ENCODE results near the gene MTG2. TPM values are rescaled to one million over a fixed set of nuclear protein-coding genes. Genes with fewer than 3 reads are reported as not detected.
A peak's percentile ranks its signal among the peaks of the same experiment; 100 is the strongest.

MTG2 gene
- total and polyA plus RNA-seq, 10 of the 15 experiments (the other 5 are each of a cell fraction or from before 2014, with no cell fraction given): 6.2 to 52.4 (median 34.3) TPM

GRCh38 chr20:62162765-62163484 lies 19.9 kb upstream of the MTG2 start:
- intact Hi-C loops (cut with micrococcal nuclease; ENCODE audit: unreplicated experiment): no loop called here
- in situ Hi-C loops (cut with MboI): no loop called here
- Histone ChIP-seq H3K27me3 (replicated peaks in 1 of 2; ENCODE audit: control insufficient read depth in 2 of 2, insufficient read depth in 2 of 2, low read length in 1 of 2) (no peaks in the 10 kb centered on the region), H3K4me2 (ENCODE audit: control insufficient read depth, insufficient read depth) (no peak overlapping the region), H3K4me3 (no peak overlapping the region), H2AFZ (ENCODE audit: control insufficient read depth, low read depth, low read length) (no peak overlapping the region), H3K9me3 (replicated peaks; ENCODE audit: control insufficient read depth, insufficient read depth, low read length) (no peaks in the 10 kb centered on the region), H4K20me1 (ENCODE audit: control insufficient read depth, insufficient read depth) (no peaks in the 10 kb centered on the region), H3K9ac (ENCODE audit: control insufficient read depth, insufficient read depth, low read length) (no peak overlapping the region), H3K79me2 (ENCODE audit: control insufficient read depth, insufficient read depth, low read length) (no peaks in the 10 kb centered on the region), H3K4me1 (ENCODE audit: control insufficient read depth, insufficient read depth, low read length) (peaks cover 9% of the 10 kb centered on the region), H3K27ac (ENCODE audit: control insufficient read depth, insufficient read depth) (no peak overlapping the region), H3K36me3 (ENCODE audit: control insufficient read depth in 2 of 2, insufficient read depth in 2 of 2, low read length in 1 of 2) (peaks cover 14 to 47% of the 10 kb centered on the region in 2 experiments; a peak in 3 of 4 replicates)
- DNase-seq (ENCODE audit: low read depth, low spot score): no peak
- ATAC-seq: no peak
- ChIA-PET SMC1A (ENCODE audit: uncharacterized antibody, unreplicated experiment) (no interaction called here), CTCF (no interaction called here), POLR2A (no interaction called here), RAD21 (ENCODE audit: unreplicated experiment) (no interaction called here)
- BruUV-seq (replicated peaks): no TSS peak
- TF ChIP-seq CBX3 (IDR thresholded peaks at IDR 0.05; ENCODE audit: borderline replicate concordance, low read depth) (no peak), POLR2A (IDR thresholded peaks at IDR 0.05; ENCODE audit: low read depth, low read length) (0 out of 2 replicates have a peak, but pooled peaks have one; percentile 27)
- FAIRE-seq: no peak
- WGBS (ENCODE audit: insufficient coverage, insufficient replicate concordance, low lambda C conversion rate, missing lambda C conversion rate): 97% methylated on average over 17 of the region's 38 CpGs

GRCh38 chr20:62163485-62163865 lies 19.4 kb upstream of the MTG2 start:
- RAD21 ChIA-PET (ENCODE audit: unreplicated experiment): no interaction called here
- Histone ChIP-seq H3K4me3 (no peak overlapping the region), H4K20me1 (ENCODE audit: control insufficient read depth, insufficient read depth) (no peaks in the 10 kb centered on the region), H2AFZ (ENCODE audit: control insufficient read depth, low read depth, low read length) (no peak overlapping the region), H3K4me1 (ENCODE audit: control insufficient read depth, insufficient read depth, low read length) (peaks cover 9% of the 10 kb centered on the region), H3K27ac (ENCODE audit: control insufficient read depth, insufficient read depth) (no peak overlapping the region), H3K36me3 (ENCODE audit: control insufficient read depth in 2 of 2, insufficient read depth in 2 of 2, low read length in 1 of 2) (peaks cover 12 to 46% of the 10 kb centered on the region in 2 experiments; a peak in 3 of 4 replicates), H3K4me2 (ENCODE audit: control insufficient read depth, insufficient read depth) (no peak overlapping the region), H3K27me3 (replicated peaks in 1 of 2; ENCODE audit: control insufficient read depth in 2 of 2, insufficient read depth in 2 of 2, low read length in 1 of 2) (no peaks in the 10 kb centered on the region), H3K79me2 (ENCODE audit: control insufficient read depth, insufficient read depth, low read length) (no peaks in the 10 kb centered on the region), H3K9ac (ENCODE audit: control insufficient read depth, insufficient read depth, low read length) (no peak overlapping the region), H3K9me3 (replicated peaks; ENCODE audit: control insufficient read depth, insufficient read depth, low read length) (no peaks in the 10 kb centered on the region)
- SMC1A ChIA-PET (ENCODE audit: uncharacterized antibody, unreplicated experiment): interaction anchor here (0.6 kb wide), 1 partner anchor 26 kb away, joined by 3 read pairs; no protein-coding TSS in a partner anchor
- no peak for ATAC-seq
- POLR2A ChIA-PET: no interaction called here
- DNase-seq (ENCODE audit: low read depth, low spot score): no peak
- intact Hi-C loops (cut with micrococcal nuclease; ENCODE audit: unreplicated experiment) (no loop called here), in situ Hi-C loops (cut with MboI) (no loop called here)
- CTCF ChIA-PET: no interaction called here
- no TSS peak for BruUV-seq (replicated peaks)
- no peak for FAIRE-seq
- WGBS (ENCODE audit: insufficient coverage, insufficient replicate concordance, low lambda C conversion rate, missing lambda C conversion rate): over 99% methylated on average over 12 of the region's 25 CpGs
- no peak for TF ChIP-seq ZNF687 (IDR thresholded peaks at IDR 0.05)
- TF ChIP-seq NRF1 (conservative IDR thresholded peaks at IDR 0.05; ENCODE audit: low read depth, low read length): no peak
- no peak for TF ChIP-seq POU2F2 (IDR thresholded peaks at IDR 0.05; ENCODE audit: borderline replicate concordance, low read depth, low read length)
- no peak for TF ChIP-seq ESRRA (IDR thresholded peaks at IDR 0.05; ENCODE audit: low read length)
- TF ChIP-seq RBBP5 (conservative IDR thresholded peaks at IDR 0.05): no peak
- no peak for TF ChIP-seq BMI1 (IDR thresholded peaks at IDR 0.05; ENCODE audit: borderline replicate concordance)
- no peak for TF ChIP-seq MEF2A (IDR thresholded peaks at IDR 0.05; ENCODE audit: insufficient read depth, low read depth, low read length)
- TF ChIP-seq CEBPB (IDR thresholded peaks at IDR 0.05; ENCODE audit: borderline replicate concordance in 1 of 2, low read depth in 2 of 2, low read length in 2 of 2): no peak
- no peak for TF ChIP-seq RAD51 (IDR thresholded peaks at IDR 0.05)
- no peak for TF ChIP-seq HCFC1 (IDR thresholded peaks at IDR 0.05; ENCODE audit: low read length)
- TF ChIP-seq IRF5 (IDR thresholded peaks at IDR 0.05; ENCODE audit: borderline replicate concordance): no peak
- no peak for TF ChIP-seq CBFB (IDR thresholded peaks at IDR 0.05; ENCODE audit: low read depth)

All from GM12878 (cell line).